Hypothalamus (tissue), 51 donors: ENCODE results near the gene MAML2.

ENCODE experiments used
- DNase-seq, 51 donors: peaks; one replicate each; lab custom pipeline; 2025; lab: John Stamatoyannopoulos, UW

Gene MAML2

GRCh38 chr11:96112192-96113128 is 230.5 kb downstream of the MAML2 start:
- DNase-seq: no peak

GRCh38 chr11:96111308-96111707 is 231.7 kb downstream of the MAML2 start:
- no peak for DNase-seq

GRCh38 chr11:96110302-96110701 is 232.7 kb downstream of the MAML2 start:
- DNase-seq: no peak

GRCh38 chr11:96109331-96110030 is 233.5 kb downstream of the MAML2 start:
- no peak for DNase-seq

GRCh38 chr11:96107143-96107824 is 235.7 kb downstream of the MAML2 start:
- no peak for DNase-seq

GRCh38 chr11:96106645-96107044 is 236.3 kb downstream of the MAML2 start:
- DNase-seq: no peak

- no peak for DNase-seq
These were observed 237.1 kb downstream of the MAML2 start for GRCh38 chr11:96105944-96106343.

- no peak for DNase-seq
These were observed 237.6 kb downstream of the MAML2 start for GRCh38 chr11:96105197-96105895.

GRCh38 chr11:96104496-96104895 is 238.5 kb downstream of the MAML2 start:
- no peak for DNase-seq

- DNase-seq: no peak
These were observed 239.3 kb downstream of the MAML2 start for GRCh38 chr11:96103721-96104120.

GRCh38 chr11:96103102-96103501 is 239.9 kb downstream of the MAML2 start:
- no peak for DNase-seq

- DNase-seq: no peak
These were observed 240.3 kb downstream of the MAML2 start for GRCh38 chr11:96102664-96103078.

- DNase-seq: no peak
These were observed 241.8 kb downstream of the MAML2 start for GRCh38 chr11:96101146-96101545.

- no peak for DNase-seq
These were observed 244.3 kb downstream of the MAML2 start for GRCh38 chr11:96098511-96099241.

- no peak for DNase-seq
These were observed 245.1 kb downstream of the MAML2 start for GRCh38 chr11:96097844-96098421.

- DNase-seq: no peak
These were observed 246.6 kb downstream of the MAML2 start for GRCh38 chr11:96096360-96096759.

- no peak for DNase-seq
These were observed 247.1 kb downstream of the MAML2 start for GRCh38 chr11:96095884-96096303.

- DNase-seq: no peak
These were observed 248.8 kb downstream of the MAML2 start for GRCh38 chr11:96094156-96094555.

GRCh38 chr11:96092511-96092910 is 250.5 kb downstream of the MAML2 start:
- DNase-seq: no peak

- DNase-seq: no peak
These were observed 251.5 kb downstream of the MAML2 start for GRCh38 chr11:96091476-96091875.
